ENCODE results near the gene LARP1. TPM values are rescaled to one million over a fixed set of nuclear protein-coding genes. Genes with fewer than 3 reads are reported as not detected.
"Not testable (repeated sequence)": the region's sequence is repeated elsewhere in the genome, so short reads cannot be mapped to it uniquely, and the experiment has no call there.

LARP1 gene
- total and polyA plus RNA-seq, 4 donors: 15.4 to 142 (median 74.5) TPM

DNA sequence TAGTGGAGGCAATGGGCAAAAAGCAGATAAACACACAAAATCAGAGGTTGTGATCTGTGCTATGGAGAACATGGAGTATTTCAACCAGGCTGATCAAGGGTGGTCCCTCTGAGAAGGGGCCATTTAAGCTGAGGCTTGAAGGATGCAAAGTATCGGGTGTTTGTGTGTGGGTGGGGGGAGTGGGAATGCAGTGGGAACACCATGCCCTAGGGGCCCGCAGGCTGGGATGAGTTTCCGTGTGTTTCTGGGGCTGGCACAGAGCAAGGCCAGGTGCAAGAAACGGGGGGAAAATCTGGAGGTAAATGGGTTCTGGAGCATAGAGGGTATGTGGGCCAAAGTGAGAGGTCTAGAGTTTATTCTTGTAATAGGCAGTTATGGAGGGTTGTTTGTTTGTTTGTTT, 13.8 kb upstream of the LARP1 start:
- no peak overlapping the region for H3K4me3 ChIP-seq (ENCODE audit: low read length in 2 of 2)
- no peaks in the 10 kb centered on the region for H3K9me3 ChIP-seq (ENCODE audit: control insufficient read depth, low read length)
- H3K27ac ChIP-seq (ENCODE audit: low read depth in 1 of 2, low read length in 2 of 2): no peak overlapping the region
- ATAC-seq (ENCODE audit: low FRiP score) (no peak), DNase-seq (no peak)
- intact Hi-C loops (cut with DNase I): no loop called here
- no peaks in the 10 kb centered on the region for H3K4me1 ChIP-seq (ENCODE audit: control insufficient read depth in 1 of 2, insufficient read depth in 2 of 2, low read length in 2 of 2)
- WGBS, 2 donors: 92 to 93% methylated on average over 4 of the region's 4 CpGs
- no peaks in the 10 kb centered on the region for H3K36me3 ChIP-seq (ENCODE audit: control insufficient read depth in 1 of 2, insufficient read depth in 2 of 2, low read length in 1 of 2)
- H3K27me3 ChIP-seq (ENCODE audit: control insufficient read depth in 1 of 2, insufficient read depth in 2 of 2, low read length in 1 of 2): no peaks in the 10 kb centered on the region

DNA sequence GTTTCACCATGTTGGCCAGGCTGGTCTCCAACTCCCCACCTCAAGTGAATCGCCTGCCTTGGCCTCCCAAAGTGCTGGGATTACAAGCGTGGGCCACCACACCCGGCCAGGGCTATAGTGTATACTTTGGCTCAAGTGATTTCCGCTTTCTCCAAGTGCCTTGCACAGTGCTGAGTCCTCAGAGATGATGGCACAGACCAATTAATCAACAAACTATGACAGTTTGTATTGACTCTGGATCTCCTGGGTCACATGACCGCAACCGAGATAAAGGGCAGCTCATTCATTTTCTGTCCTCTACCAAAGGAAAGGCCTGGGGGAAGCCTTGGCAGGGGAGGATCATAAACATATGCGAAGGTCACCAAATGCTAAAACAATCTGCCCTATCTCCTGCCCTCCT, 11.4 kb upstream of the LARP1 start:
- H3K27ac ChIP-seq (ENCODE audit: low read depth in 1 of 2, low read length in 2 of 2): no peak overlapping the region
- 90 to 94% methylated on average over 7 of the region's 7 CpGs for WGBS, 2 donors
- DNase-seq: no peak
- H3K4me1 ChIP-seq (ENCODE audit: control insufficient read depth in 1 of 2, insufficient read depth in 2 of 2, low read length in 2 of 2): no peaks in the 10 kb centered on the region
- no peaks in the 10 kb centered on the region for H3K27me3 ChIP-seq (ENCODE audit: control insufficient read depth in 1 of 2, insufficient read depth in 2 of 2, low read length in 1 of 2)
- no peaks in the 10 kb centered on the region for H3K36me3 ChIP-seq (ENCODE audit: control insufficient read depth in 1 of 2, insufficient read depth in 2 of 2, low read length in 1 of 2)
- no peak for ATAC-seq (ENCODE audit: low FRiP score)
- no peaks in the 10 kb centered on the region for H3K9me3 ChIP-seq (ENCODE audit: control insufficient read depth, low read length)
- intact Hi-C loops (cut with DNase I): no loop called here
- no peak overlapping the region for H3K4me3 ChIP-seq (ENCODE audit: low read length in 2 of 2)

DNA sequence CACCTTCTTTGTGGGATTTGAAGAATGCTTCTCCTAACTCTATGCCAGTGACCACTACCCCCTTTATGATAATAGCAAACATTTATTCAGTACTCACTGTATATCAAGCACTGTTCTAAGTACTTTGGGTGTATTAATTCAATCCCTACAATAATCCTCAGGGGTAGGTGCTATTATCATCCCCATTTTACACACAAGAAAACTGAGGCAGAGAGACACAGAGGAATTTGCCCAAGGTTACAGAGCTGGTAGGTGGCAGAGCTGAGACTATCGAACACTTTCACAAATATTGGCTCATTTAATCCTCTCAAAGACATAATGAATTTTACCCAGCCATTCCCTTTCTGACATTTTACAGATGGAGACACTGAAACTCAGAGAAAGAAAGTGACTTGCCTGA, 9.8 kb upstream of the LARP1 start:
- WGBS, 2 donors: 96 to 99% methylated on average over 1 of the region's 1 CpG
- intact Hi-C loops (cut with DNase I): no loop called here
- peaks cover 0 to 2% of the 10 kb centered on the region in 2 donors for H3K4me1 ChIP-seq (ENCODE audit: control insufficient read depth in 1 of 2, insufficient read depth in 2 of 2, low read length in 2 of 2)
- ATAC-seq (ENCODE audit: low FRiP score) (no peak), DNase-seq (no peak)
- H3K36me3 ChIP-seq (ENCODE audit: control insufficient read depth in 1 of 2, insufficient read depth in 2 of 2, low read length in 1 of 2): no peaks in the 10 kb centered on the region
- H3K4me3 ChIP-seq (ENCODE audit: low read length in 2 of 2): no peak overlapping the region
- no peaks in the 10 kb centered on the region for H3K27me3 ChIP-seq (ENCODE audit: control insufficient read depth in 1 of 2, insufficient read depth in 2 of 2, low read length in 1 of 2)
- no peaks in the 10 kb centered on the region for H3K9me3 ChIP-seq (ENCODE audit: control insufficient read depth, low read length)
- H3K27ac ChIP-seq (ENCODE audit: low read depth in 1 of 2, low read length in 2 of 2): no peak overlapping the region

DNA sequence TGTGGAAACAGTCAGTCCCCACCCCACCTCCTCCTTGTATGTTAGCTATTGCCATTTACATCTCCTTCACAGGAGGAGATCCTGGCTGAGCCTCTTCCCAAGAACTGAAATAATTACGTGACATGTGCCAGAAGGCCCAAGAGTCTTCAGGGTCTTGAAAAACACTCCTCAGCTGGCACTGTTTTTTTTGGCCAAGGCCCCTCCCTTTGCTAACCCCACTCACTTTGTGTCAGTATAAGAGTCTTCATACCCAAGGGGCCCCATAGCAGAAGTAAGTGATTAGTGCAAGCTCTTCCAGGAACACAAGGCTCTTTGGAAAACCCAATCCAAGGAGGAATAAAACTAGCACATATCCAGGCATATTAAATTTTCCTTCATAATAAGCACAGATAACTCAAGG, 5.7 kb upstream of the LARP1 start:
- Histone ChIP-seq H3K9me3 (ENCODE audit: control insufficient read depth, low read length) (no peaks in the 10 kb centered on the region), H3K4me1 (ENCODE audit: control insufficient read depth in 1 of 2, insufficient read depth in 2 of 2, low read length in 2 of 2) (peaks cover 0 to 2% of the 10 kb centered on the region in 2 donors), H3K27me3 (ENCODE audit: control insufficient read depth in 1 of 2, insufficient read depth in 2 of 2, low read length in 1 of 2) (no peaks in the 10 kb centered on the region), H3K36me3 (ENCODE audit: control insufficient read depth in 1 of 2, insufficient read depth in 2 of 2, low read length in 1 of 2) (no peaks in the 10 kb centered on the region), H3K4me3 (ENCODE audit: low read length in 2 of 2) (no peak overlapping the region), H3K27ac (ENCODE audit: low read depth in 1 of 2, low read length in 2 of 2) (no peak overlapping the region)
- no peak for DNase-seq
- 7 to 15% methylated on average over 1 of the region's 1 CpG for WGBS, 2 donors
- intact Hi-C loops (cut with DNase I): no loop called here
- no peak for ATAC-seq (ENCODE audit: low FRiP score)

DNA sequence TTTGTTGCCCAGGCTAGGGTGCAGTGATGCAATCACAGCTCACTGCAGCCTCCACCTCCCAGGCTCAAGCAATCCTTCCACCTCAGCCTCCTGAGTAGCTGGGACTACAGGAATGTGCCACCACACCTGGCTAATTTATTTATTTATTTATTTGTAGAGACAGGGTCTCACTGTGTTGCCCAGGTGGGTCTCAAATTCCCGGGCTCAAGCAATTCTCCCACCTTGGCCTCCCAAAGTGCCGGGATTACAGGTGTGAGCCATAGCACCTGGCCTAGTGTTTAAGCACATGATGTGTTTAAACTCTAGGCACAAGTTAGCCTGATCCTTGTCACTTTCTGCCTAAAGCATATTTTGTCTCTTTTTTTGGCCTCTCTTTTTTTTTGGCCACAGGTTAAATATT, 4.5 kb upstream of the LARP1 start:
- H3K27me3 ChIP-seq (ENCODE audit: control insufficient read depth in 1 of 2, insufficient read depth in 2 of 2, low read length in 1 of 2); H3K9me3 ChIP-seq (ENCODE audit: control insufficient read depth, low read length); ATAC-seq (ENCODE audit: low FRiP score); H3K27ac ChIP-seq (ENCODE audit: low read depth in 1 of 2, low read length in 2 of 2); H3K4me3 ChIP-seq (ENCODE audit: low read length in 2 of 2); DNase-seq; H3K36me3 ChIP-seq (ENCODE audit: control insufficient read depth in 1 of 2, insufficient read depth in 2 of 2, low read length in 1 of 2); intact Hi-C loops (cut with DNase I); H3K4me1 ChIP-seq (ENCODE audit: control insufficient read depth in 1 of 2, insufficient read depth in 2 of 2, low read length in 2 of 2): not testable (repeated sequence)
- 98 to 100% methylated on average over 2 of the region's 2 CpGs for WGBS, 2 donors

DNA sequence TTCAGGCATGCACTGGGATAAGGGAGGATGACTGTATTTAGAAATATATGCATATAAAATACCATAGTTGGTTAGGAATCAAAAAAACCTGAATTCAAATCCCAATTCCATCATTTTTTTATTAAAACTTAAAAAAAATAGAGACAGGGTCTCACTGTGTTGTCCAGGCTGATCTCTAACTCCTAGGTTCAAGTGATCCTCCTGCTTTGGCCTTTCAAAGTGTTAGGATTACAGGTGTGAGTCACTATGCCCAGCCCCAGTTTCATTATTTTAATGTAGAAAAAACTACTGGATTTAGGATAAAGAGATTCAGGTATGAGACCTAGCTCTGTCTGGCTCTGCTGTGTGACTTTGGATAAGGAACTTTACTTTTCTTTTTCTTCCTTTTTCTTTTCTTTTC, 3.3 kb upstream of the LARP1 start:
- intact Hi-C loops (cut with DNase I): no loop called here
- Histone ChIP-seq H3K36me3 (ENCODE audit: control insufficient read depth in 1 of 2, insufficient read depth in 2 of 2, low read length in 1 of 2) (no peaks in the 10 kb centered on the region), H3K27me3 (ENCODE audit: control insufficient read depth in 1 of 2, insufficient read depth in 2 of 2, low read length in 1 of 2) (no peaks in the 10 kb centered on the region), H3K27ac (ENCODE audit: low read depth in 1 of 2, low read length in 2 of 2) (no peak overlapping the region), H3K4me1 (ENCODE audit: control insufficient read depth in 1 of 2, insufficient read depth in 2 of 2, low read length in 2 of 2) (peaks cover 0 to 2% of the 10 kb centered on the region in 2 donors), H3K4me3 (ENCODE audit: low read length in 2 of 2) (no peak overlapping the region), H3K9me3 (ENCODE audit: control insufficient read depth, low read length) (no peaks in the 10 kb centered on the region)
- ATAC-seq (ENCODE audit: low FRiP score): no peak
- no peak for DNase-seq

DNA sequence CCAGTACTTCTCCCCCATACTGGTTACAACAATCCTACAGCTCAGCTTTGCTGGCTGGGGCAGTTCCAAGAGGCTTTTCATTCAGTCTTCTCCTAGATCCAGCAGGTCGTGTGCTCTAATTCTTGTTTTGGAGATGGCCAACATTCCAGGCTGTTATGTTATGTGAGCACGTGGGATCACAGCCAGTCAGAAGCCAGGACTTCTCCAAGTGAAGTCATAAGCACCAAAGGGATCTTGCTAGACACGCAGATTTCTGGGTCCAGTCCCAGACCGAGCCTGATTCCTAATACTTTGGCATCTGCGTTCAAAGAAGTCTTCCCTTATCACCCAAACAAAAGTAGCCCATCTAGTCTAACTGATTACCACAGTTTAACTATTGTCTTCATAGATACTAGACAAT, 1.4 kb upstream of the LARP1 start:
- no peaks in the 10 kb centered on the region for H3K9me3 ChIP-seq (ENCODE audit: control insufficient read depth, low read length)
- WGBS, 2 donors: 2 to 4% methylated on average over 5 of the region's 5 CpGs
- DNase-seq: peak; percentile 80 to 87

DNA sequence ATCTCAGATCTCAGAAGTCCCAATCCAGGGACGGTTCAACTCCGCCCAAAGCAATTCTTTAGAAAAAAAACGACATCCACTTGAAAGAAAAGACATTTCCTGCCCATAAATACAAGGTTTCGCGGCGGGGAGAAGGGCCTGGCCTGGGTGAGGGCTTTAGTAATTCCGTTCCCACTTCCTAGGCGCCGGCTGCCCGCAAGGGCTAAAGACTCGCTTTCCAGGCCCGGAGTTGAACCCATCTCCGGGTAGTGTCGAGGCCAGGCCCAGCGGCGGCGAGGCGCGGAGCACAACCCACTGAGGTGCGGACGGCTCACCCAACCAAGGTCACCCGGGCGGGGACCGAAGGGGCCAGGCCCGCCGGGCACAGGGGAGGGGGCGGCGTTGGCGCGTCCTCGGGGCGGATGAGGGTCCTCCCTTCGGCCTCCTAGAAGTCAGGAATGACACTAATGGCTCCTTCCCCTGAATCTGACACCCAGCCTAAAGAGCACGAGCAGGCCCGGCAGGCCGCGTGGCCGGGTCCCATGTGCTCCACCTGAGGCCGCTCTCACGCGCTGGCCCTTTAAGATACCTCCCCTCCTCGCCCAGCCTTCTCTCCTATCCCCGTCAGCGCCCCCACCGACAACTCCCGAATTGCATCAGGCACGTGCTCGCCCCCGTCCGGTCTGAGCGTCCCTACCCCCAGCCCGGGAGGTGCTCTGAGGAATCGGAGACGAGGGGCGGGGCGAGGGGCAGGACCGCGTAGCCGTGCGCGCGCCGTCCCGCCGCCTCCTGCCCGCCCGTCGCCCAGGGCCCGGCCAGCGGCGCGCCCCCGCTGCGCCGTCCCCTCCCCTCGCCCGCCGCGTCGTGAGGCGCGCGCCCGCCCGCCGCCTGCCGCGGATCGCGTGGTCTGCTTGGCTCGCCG, 467 bp upstream of the LARP1 start:
- peaks cover 0 to 3% of the 10 kb centered on the region in 2 donors for H3K4me1 ChIP-seq (ENCODE audit: control insufficient read depth in 1 of 2, insufficient read depth in 2 of 2, low read length in 2 of 2)
- H3K4me3 ChIP-seq (ENCODE audit: low read length in 2 of 2): peak overlapping the region; percentile 66 to 91
- DNase-seq (peak; percentile 100), ATAC-seq (ENCODE audit: low FRiP score) (peak; percentile 95)
- no peaks in the 10 kb centered on the region for H3K36me3 ChIP-seq (ENCODE audit: control insufficient read depth in 1 of 2, insufficient read depth in 2 of 2, low read length in 1 of 2)
- peak overlapping the region; percentile 57 to 98 for H3K27ac ChIP-seq (ENCODE audit: low read depth in 1 of 2, low read length in 2 of 2)
- WGBS, 2 donors: 1% methylated on average over 46 to 91 of the region's 92 CpGs
- intact Hi-C loops (cut with DNase I): loop anchor here (1.0 to 5.0 kb wide), 3 partner anchors 42 to 104 kb away; partner anchors contain the start of gene CNOT8 (in 1 of the 2)
- no peaks in the 10 kb centered on the region for H3K9me3 ChIP-seq (ENCODE audit: control insufficient read depth, low read length)
- no peaks in the 10 kb centered on the region for H3K27me3 ChIP-seq (ENCODE audit: control insufficient read depth in 1 of 2, insufficient read depth in 2 of 2, low read length in 1 of 2)

More for the DNA sequence above, 1.4 kb upstream of the LARP1 start:
- ATAC-seq (ENCODE audit: low FRiP score): peak; percentile 66
- intact Hi-C loops (cut with DNase I): no loop called here
- H3K4me3 ChIP-seq (ENCODE audit: low read length in 2 of 2): no peak overlapping the region
- H3K4me1 ChIP-seq (ENCODE audit: control insufficient read depth in 1 of 2, insufficient read depth in 2 of 2, low read length in 2 of 2): peaks cover 0 to 5% of the 10 kb centered on the region in 2 donors
- H3K27ac ChIP-seq (ENCODE audit: low read depth in 1 of 2, low read length in 2 of 2): peak overlapping the region; percentile 57 to 72
- no peaks in the 10 kb centered on the region for H3K27me3 ChIP-seq (ENCODE audit: control insufficient read depth in 1 of 2, insufficient read depth in 2 of 2, low read length in 1 of 2)
- no peaks in the 10 kb centered on the region for H3K36me3 ChIP-seq (ENCODE audit: control insufficient read depth in 1 of 2, insufficient read depth in 2 of 2, low read length in 1 of 2)
